Smooth muscle cell (in vitro differentiated cells): ENCODE measurements around the gene EPAS1. TPM values are rescaled to one million over a fixed set of nuclear protein-coding genes. Genes with fewer than 3 reads are reported as not detected.
A peak's percentile ranks its signal among the peaks of the same experiment; 100 is the strongest.

Source experiments
- DNase-seq: peaks from one replicate; lab custom pipeline; 2025; ENCODE audit not compliant: unreplicated experiment; lab: John Stamatoyannopoulos, UW
- H2AFZ ChIP-seq: fragments of 200-600 bp; sonication (generic); 2 replicates; pipeline ENCODE4 v1.6.0; 2016; ENCODE audit warnings: antibody characterized with exemption, low read depth, mild to moderate bottlenecking
- H3F3A ChIP-seq: fragments of 200-600 bp; sonication (generic); 2 replicates; pipeline ENCODE4 v1.6.0; 2017; ENCODE audit warnings: antibody characterized with exemption, low read depth
- H3K27ac ChIP-seq: fragments of 200-600 bp; sonication (generic); 2 replicates; pipeline ENCODE4 v1.5.1; 2016; ENCODE audit warnings: low read depth, mild to moderate bottlenecking
- H3K27me3 ChIP-seq: fragments of 200-600 bp; sonication (generic); 2 replicates; pipeline ENCODE4 v1.6.1; 2016; ENCODE audit warnings: low read depth, mild to moderate bottlenecking
- H3K36me3 ChIP-seq: fragments of 200-600 bp; sonication (generic); 2 replicates; pipeline ENCODE4 v1.5.1; 2016; ENCODE audit warnings: low read depth
- H3K4me1 ChIP-seq: fragments of 200-600 bp; sonication (generic); 2 replicates; pipeline ENCODE4 v1.5.1; 2016; ENCODE audit warnings: low read depth
- H3K4me2 ChIP-seq: fragments of 200-600 bp; sonication (generic); 2 replicates; pipeline ENCODE4 v1.6.0; 2016; ENCODE audit warnings: mild to moderate bottlenecking
- H3K4me3 ChIP-seq: fragments of 200-600 bp; sonication (generic); 2 replicates; pipeline ENCODE4 v1.5.1; 2016; ENCODE audit warnings: mild to moderate bottlenecking
- H3K79me2 ChIP-seq: fragments of 200-600 bp; sonication (generic); 2 replicates; pipeline ENCODE4 v1.6.0; 2016; ENCODE audit warnings: low read depth, mild to moderate bottlenecking
- H3K9ac ChIP-seq: fragments of 200-600 bp; sonication (generic); 2 replicates; pipeline ENCODE4 v1.6.0; 2016; ENCODE audit warnings: low read depth
- H3K9me3 ChIP-seq: fragments of 200-600 bp; sonication (generic); replicated peaks from 2 replicates; pipeline ENCODE4 v1.5.1; 2016; ENCODE audit warnings: low read depth
- H4K20me1 ChIP-seq: fragments of 200-600 bp; sonication (generic); 2 replicates; pipeline ENCODE4 v1.6.0; 2016; ENCODE audit warnings: low read depth
- CTCF ChIP-seq: fragments of 200-600 bp; sonication (generic); IDR thresholded peaks from 2 replicates; pipeline ENCODE4 v1.5.1; 2017; ENCODE audit warnings: borderline replicate concordance, mild to moderate bottlenecking, antibody characterized with exemption; ENCODE audit not compliant: insufficient read depth, poor library complexity, severe bottlenecking
- WGBS: methylation state at CpG from one replicate; pipeline ENCODE4 v1.1.7; 2016; ENCODE audit warnings: low lambda C conversion rate; 5-methylcytosine and 5-hydroxymethylcytosine counted together
- polyA plus RNA-seq: library from polyadenylated mRNA; unstranded; fragments of >200 nt; fragmentation: Nextera tagmentation; extraction: Ambion mirVana; gene quantifications from 2 replicates; pipeline ENCODE4 v1.2.1, GENCODE V29; 2016
- total RNA-seq: library from RNA; depleted of rRNA; stranded (reverse); fragments of >200 nt; gene quantifications from 2 replicates; pipeline ENCODE4 v1.2.3, GENCODE V29; 2014

The EPAS1 gene
- total and polyA plus RNA-seq, 2 experiments from 2014 or later = 31.7 to 91.6 TPM

GRCh38 chr2:46323730-46324129 is 26.5 kb downstream of the EPAS1 start:
- 54% methylated on average over 4 of the region's 4 CpGs for WGBS
- Histone ChIP-seq H3K27me3 (no peaks in the 10 kb centered on the region), H3K79me2 (peaks cover 99% of the 10 kb centered on the region), H3K4me1 (peaks cover 22% of the 10 kb centered on the region), H4K20me1 (peaks cover 70% of the 10 kb centered on the region), H3K9me3 (no peaks in the 10 kb centered on the region), H3K36me3 (no peaks in the 10 kb centered on the region), H3K4me3 (no peak overlapping the region), H3K9ac (no peak overlapping the region), H3F3A (peaks cover 25% of the 10 kb centered on the region), H2AFZ (no peak overlapping the region), H3K27ac (peak overlapping the region; percentile 96), H3K4me2 (peak overlapping the region; percentile 38)
- no peak for TF ChIP-seq CTCF
- DNase-seq = no peak

GRCh38 chr2:46325182-46325928 is 28.1 kb downstream of the EPAS1 start:
- H3K9me3 ChIP-seq = no peaks in the 10 kb centered on the region
- no peaks in the 10 kb centered on the region for H3K36me3 ChIP-seq
- H3K9ac ChIP-seq = peak overlapping the region; percentile 39
- peak overlapping the region; percentile 96 for H3K27ac ChIP-seq
- H3K4me2 ChIP-seq = peak overlapping the region; percentile 52
- H3K4me1 ChIP-seq = peaks cover 14% of the 10 kb centered on the region
- no peak for DNase-seq
- H3F3A ChIP-seq = peaks cover 30% of the 10 kb centered on the region
- TF ChIP-seq CTCF = no peak
- peaks cover 64% of the 10 kb centered on the region for H4K20me1 ChIP-seq
- peaks cover 88% of the 10 kb centered on the region for H3K79me2 ChIP-seq
- WGBS = 52% methylated on average over 6 of the region's 6 CpGs
- no peaks in the 10 kb centered on the region for H3K27me3 ChIP-seq
- H2AFZ ChIP-seq = no peak overlapping the region
- H3K4me3 ChIP-seq = no peak overlapping the region

GRCh38 chr2:46326231-46326980 is 29.2 kb downstream of the EPAS1 start:
- H3K4me1 ChIP-seq = peaks cover 17% of the 10 kb centered on the region
- H3K27ac ChIP-seq = peak overlapping the region; percentile 96
- WGBS = 75% methylated on average over 8 of the region's 8 CpGs
- peaks cover 78% of the 10 kb centered on the region for H3K79me2 ChIP-seq
- no peak for DNase-seq
- no peaks in the 10 kb centered on the region for H3K9me3 ChIP-seq
- H3K36me3 ChIP-seq = no peaks in the 10 kb centered on the region
- peaks cover 64% of the 10 kb centered on the region for H4K20me1 ChIP-seq
- peak overlapping the region; percentile 52 for H3K4me2 ChIP-seq
- no peaks in the 10 kb centered on the region for H3K27me3 ChIP-seq
- peak overlapping the region; percentile 6 for H3K9ac ChIP-seq
- no peak for TF ChIP-seq CTCF
- H2AFZ ChIP-seq = no peak overlapping the region
- H3F3A ChIP-seq = peaks cover 39% of the 10 kb centered on the region
- H3K4me3 ChIP-seq = no peak overlapping the region
